Activated T-cell treated with anti-CD3 and anti-CD28 coated beads, Interleukin-2, amount 50 U/mL, for 24 hours (primary cell): ENCODE measurements around the gene RNF111.

ENCODE experiments used
- DNase-seq: peaks from one replicate; pipeline ENCODE4 v3.0.0-alpha.2; 2020
- H3K27ac Mint-ChIP-seq: 2 replicates; pipeline ENCODE4 v1.8.0; 2020; ENCODE audit warnings: mild to moderate bottlenecking, mixed read lengths
- H3K27me3 Mint-ChIP-seq: 2 replicates; pipeline ENCODE4 v1.8.0; 2020; ENCODE audit warnings: mixed read lengths
- H3K36me3 Mint-ChIP-seq: 2 replicates; pipeline ENCODE4 v1.8.0; 2020; ENCODE audit warnings: low read depth, mixed read lengths
- H3K4me1 Mint-ChIP-seq: 2 replicates; pipeline ENCODE4 v1.8.0; 2020; ENCODE audit warnings: low read depth, mixed read lengths
- H3K4me3 Mint-ChIP-seq: 2 replicates; pipeline ENCODE4 v1.8.0; 2020; ENCODE audit warnings: mild to moderate bottlenecking, moderate library complexity, mixed read lengths
- H3K9me3 Mint-ChIP-seq: 2 replicates; pipeline ENCODE4 v1.8.0; 2020; ENCODE audit warnings: mixed read lengths

RNF111 gene

DNA sequence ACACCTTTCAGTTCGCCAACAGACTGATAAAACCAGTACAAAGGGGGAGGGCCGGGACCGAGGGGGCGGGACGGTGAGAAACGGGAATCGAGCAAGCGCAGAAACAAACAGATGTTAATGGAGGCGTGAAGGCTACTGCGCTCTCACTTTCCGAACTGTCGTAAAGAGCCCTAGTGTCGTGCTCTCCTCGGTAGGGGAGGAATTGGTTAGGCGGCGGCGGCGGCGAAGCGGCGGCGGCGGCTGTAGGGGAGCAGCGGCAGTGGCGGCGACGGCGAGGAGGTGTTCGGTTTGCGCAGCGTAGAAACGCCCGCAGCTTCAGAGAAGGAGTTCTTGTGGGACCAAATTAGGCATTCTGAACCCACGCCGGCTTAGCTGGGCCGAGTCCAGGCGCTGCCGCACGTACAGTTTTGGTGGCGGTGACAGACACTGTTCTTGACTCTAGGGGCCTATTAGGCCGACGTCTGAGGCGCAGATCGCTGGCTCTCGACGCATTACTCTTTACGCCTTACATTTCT, at the start of gene RNF111:
Gene RNF111, plus strand, starts transcription at position 173 of the 515 bp plus-strand sequence. CDS start 43,160 bp downstream, outside the sequence.
- Mint-ChIP-seq H3K27ac (peak within 1 kb of the TSS; percentile 96), H3K4me3 (peak within 1 kb of the TSS; percentile 92), H3K9me3 (no peaks in the 10 kb centered on the region), H3K4me1 (peaks cover 45% of the 10 kb centered on the region), H3K27me3 (no peaks in the 10 kb centered on the region), H3K36me3 (peaks cover 43% of the 10 kb centered on the region)
- peak; percentile 87 for DNase-seq

GRCh38 chr15:58947179-58947578, 40.3 kb upstream of the RNF111 start:
- H3K4me3 Mint-ChIP-seq: no peak overlapping the region
- H3K9me3 Mint-ChIP-seq: no peaks in the 10 kb centered on the region
- peaks cover 2% of the 10 kb centered on the region for H3K4me1 Mint-ChIP-seq
- H3K36me3 Mint-ChIP-seq: no peaks in the 10 kb centered on the region
- no peak for DNase-seq
- no peak overlapping the region for H3K27ac Mint-ChIP-seq
- no peaks in the 10 kb centered on the region for H3K27me3 Mint-ChIP-seq

GRCh38 chr15:58951388-58952007, 36.0 kb upstream of the RNF111 start:
- no peak for DNase-seq
- Mint-ChIP-seq H3K27me3 (no peaks in the 10 kb centered on the region), H3K4me1 (peaks cover 11% of the 10 kb centered on the region), H3K4me3 (no peak overlapping the region), H3K9me3 (no peaks in the 10 kb centered on the region), H3K27ac (no peak overlapping the region), H3K36me3 (no peaks in the 10 kb centered on the region)

DNA sequence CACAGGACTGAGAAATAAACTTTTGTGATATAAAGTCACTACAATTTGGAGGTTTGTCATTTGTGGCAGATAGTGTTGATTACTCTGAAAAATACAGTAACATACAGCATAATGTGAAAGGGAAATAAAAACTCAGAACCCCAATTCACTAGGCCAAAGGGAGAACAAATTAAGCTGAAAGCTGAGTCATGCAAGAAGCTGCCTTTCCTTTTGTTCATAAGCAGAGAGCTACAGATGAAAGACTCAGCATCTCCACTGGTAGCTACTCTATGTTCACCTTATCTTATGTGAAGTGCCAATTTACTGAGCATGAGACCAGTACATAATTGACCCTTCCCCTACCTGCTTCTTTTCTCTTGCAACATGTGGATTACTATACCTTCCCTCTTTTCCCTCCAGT, 34.7 kb upstream of the RNF111 start:
- Mint-ChIP-seq H3K9me3 (no peaks in the 10 kb centered on the region), H3K27me3 (no peaks in the 10 kb centered on the region), H3K4me1 (peaks cover 16% of the 10 kb centered on the region), H3K4me3 (no peak overlapping the region), H3K36me3 (no peaks in the 10 kb centered on the region), H3K27ac (peak overlapping the region; percentile 27)
- no peak for DNase-seq

DNA sequence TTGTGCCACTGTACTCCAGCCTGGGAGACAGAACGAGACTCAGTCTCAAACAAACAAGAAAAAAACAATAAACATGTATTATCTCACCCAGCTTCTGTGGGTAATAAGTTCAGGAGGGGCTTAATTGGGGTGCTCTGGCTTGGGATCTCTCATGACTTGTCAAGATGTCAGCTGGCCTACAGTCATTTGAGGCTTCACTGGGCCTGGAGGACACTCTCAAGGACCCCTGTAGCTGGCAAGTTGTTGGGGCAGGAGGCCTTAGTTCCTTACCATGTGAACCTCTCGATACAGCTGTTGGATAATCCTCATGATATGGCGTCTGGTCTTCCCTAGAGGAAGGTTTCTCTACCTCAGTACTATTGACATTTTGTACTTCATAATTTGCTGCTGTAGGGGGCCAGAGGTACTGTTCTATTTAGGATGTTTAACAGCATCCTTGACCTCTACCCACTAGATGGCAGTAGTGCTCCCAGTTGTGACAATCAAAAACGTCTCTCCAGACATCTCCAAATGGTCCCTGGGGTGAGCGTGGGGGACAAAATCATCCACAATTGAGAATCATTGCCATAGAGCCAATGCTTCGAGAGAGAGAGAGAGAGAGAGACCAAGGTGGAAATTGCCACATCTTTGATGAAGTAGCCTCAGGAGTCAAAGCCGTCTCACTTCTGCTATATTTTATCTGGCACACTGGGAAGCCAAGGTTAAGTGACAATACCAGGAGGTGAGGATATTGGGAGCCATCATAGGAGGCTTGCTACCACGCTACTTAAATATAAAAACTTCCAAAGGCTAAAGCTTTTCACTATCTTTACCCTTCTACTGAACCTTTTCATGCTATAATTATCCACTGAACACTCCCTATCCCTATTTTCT, 30.1 kb upstream of the RNF111 start:
- Mint-ChIP-seq H3K9me3 (no peaks in the 10 kb centered on the region), H3K27ac (no peak overlapping the region), H3K36me3 (no peaks in the 10 kb centered on the region), H3K27me3 (no peaks in the 10 kb centered on the region), H3K4me3 (no peak overlapping the region), H3K4me1 (peaks cover 13% of the 10 kb centered on the region)
- peak; percentile 41 for DNase-seq

DNA sequence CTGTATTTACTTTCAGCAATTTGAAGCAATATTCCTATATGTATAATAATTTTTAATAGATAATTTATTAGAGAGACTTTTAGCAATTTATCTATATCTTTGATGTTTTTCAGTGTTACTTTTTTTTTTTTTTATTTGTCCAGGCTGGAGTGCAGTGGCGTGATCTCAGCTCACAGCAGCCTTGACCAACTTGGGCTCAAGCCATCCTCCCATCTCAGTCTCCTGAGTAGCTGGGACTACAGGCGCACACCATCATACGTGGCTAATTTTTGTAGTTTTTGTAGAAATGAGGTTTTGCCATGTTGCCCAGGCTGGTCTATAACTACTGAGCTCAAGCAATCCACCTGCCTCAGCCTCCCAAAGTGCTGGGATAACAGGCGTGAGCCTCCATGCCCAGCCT, 28.7 kb upstream of the RNF111 start:
- no peaks in the 10 kb centered on the region for H3K36me3 Mint-ChIP-seq

DNA sequence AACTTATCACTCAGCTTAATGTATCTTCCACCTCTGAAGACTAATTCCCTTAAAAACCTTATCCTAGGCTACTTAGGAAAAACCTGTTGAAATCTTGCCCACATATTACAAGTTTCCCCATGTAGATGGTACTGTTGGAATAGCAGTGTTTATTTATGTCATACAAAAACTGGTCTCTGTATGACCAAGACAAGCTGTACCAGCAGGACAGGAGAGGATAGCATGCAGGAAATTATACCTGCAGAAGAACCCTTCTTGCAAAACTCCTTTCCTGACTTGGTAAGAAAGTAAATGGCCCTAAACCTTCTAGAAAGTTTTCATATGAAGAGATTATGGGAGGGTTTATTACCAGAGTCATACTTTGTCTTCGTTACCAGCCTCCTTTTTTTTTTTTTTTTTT, 25.3 kb upstream of the RNF111 start:
- peaks cover 8% of the 10 kb centered on the region for H3K4me1 Mint-ChIP-seq
- no peak overlapping the region for H3K27ac Mint-ChIP-seq
- H3K27me3 Mint-ChIP-seq: no peaks in the 10 kb centered on the region
- no peaks in the 10 kb centered on the region for H3K36me3 Mint-ChIP-seq
- no peak for DNase-seq
- no peak overlapping the region for H3K4me3 Mint-ChIP-seq
- no peaks in the 10 kb centered on the region for H3K9me3 Mint-ChIP-seq

More for the DNA sequence above, 28.7 kb upstream of the RNF111 start:
- Mint-ChIP-seq H3K4me3 (no peak overlapping the region), H3K27ac (no peak overlapping the region), H3K27me3 (no peaks in the 10 kb centered on the region), H3K4me1 (peaks cover 5% of the 10 kb centered on the region), H3K9me3 (no peaks in the 10 kb centered on the region)
- no peak for DNase-seq

GRCh38 chr15:58962662-58963565, 24.5 kb upstream of the RNF111 start:
- Mint-ChIP-seq H3K27ac (no peak overlapping the region), H3K4me1 (peaks cover 4% of the 10 kb centered on the region), H3K9me3 (no peaks in the 10 kb centered on the region), H3K4me3 (no peak overlapping the region), H3K27me3 (no peaks in the 10 kb centered on the region), H3K36me3 (no peaks in the 10 kb centered on the region)
- no peak for DNase-seq

DNA sequence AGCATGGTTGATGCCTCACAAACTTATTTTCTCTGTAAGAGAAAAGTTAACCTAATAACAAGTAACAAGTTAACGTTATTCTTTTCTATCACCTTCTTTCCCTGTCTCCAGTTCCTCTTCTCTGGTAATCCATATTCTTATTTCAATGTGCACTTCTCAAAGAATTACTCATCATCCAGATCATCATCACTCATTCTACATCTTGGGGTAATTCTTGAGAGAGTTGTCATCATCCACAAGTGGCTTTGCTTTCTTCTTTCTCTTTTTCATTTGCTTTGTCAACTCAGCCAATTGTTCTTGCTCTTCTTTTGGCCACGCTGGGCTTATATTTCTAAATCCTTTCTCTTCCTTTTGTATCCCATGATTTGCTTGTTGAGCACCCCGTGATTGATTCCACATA, 20.8 kb upstream of the RNF111 start:
- Mint-ChIP-seq H3K4me1 (peaks cover 4% of the 10 kb centered on the region), H3K9me3 (no peaks in the 10 kb centered on the region), H3K27me3 (no peaks in the 10 kb centered on the region), H3K27ac (no peak overlapping the region), H3K4me3 (no peak overlapping the region), H3K36me3 (no peaks in the 10 kb centered on the region)
- DNase-seq: no peak

DNA sequence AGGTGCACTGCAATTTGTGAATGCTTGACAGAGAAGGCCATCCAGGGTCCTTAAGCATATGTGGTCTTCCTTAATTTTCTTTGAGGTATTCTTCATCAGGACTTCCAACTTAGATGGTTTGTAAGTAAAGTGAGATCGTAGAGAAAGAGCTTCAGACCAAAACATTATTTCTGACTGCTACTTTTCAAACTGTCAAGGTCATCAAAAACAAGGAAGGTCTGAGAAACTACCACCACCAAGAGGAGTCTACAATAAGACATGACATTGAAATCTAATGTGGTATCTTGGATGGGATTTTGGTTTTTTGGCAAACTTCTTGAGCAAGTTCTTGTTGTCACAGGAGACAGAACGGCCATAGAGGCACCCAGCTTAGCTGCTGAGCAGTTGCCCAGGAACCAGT, 20.0 kb upstream of the RNF111 start:
- H3K4me1 Mint-ChIP-seq: peaks cover 4% of the 10 kb centered on the region
- H3K4me3 Mint-ChIP-seq: no peak overlapping the region
- H3K27ac Mint-ChIP-seq: no peak overlapping the region
- no peaks in the 10 kb centered on the region for H3K36me3 Mint-ChIP-seq
- DNase-seq: no peak
- no peaks in the 10 kb centered on the region for H3K9me3 Mint-ChIP-seq
- no peaks in the 10 kb centered on the region for H3K27me3 Mint-ChIP-seq

- no peak for DNase-seq
- no peak overlapping the region for H3K27ac Mint-ChIP-seq
- H3K27me3 Mint-ChIP-seq: no peaks in the 10 kb centered on the region
- H3K36me3 Mint-ChIP-seq: no peaks in the 10 kb centered on the region
- no peak overlapping the region for H3K4me3 Mint-ChIP-seq
- peaks cover 51% of the 10 kb centered on the region for H3K4me1 Mint-ChIP-seq
- no peaks in the 10 kb centered on the region for H3K9me3 Mint-ChIP-seq
Observed at GRCh38 chr15:58977887-58978286, 9.6 kb upstream of the RNF111 start.

DNA sequence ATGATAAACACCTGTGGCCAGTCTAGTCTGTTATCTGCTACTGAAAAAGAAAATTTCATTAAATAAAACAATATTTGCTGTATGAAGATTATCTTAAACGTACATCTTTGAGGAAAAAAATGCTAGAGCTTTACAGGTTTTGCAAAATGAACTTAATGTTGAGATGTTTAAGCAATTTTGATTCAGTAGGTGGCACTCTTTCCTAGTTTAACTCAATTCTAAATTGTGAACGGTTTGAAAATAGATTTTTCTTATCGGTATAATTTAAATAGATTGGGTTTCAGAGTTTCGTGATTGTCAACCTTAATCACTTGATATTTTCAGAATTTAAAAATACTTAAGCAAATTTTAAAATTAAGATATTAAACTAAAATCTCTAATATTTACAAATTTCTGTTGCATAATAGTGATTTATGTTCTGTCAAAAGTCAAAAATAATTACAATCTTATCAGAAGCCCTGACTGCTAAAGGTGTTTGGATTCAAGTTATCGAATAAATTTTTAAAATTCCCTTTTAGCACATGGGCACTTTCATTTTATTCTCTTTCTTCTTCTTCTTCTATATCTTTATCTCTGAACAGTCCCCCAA, 7.0 kb upstream of the RNF111 start:
- no peak for DNase-seq
- Mint-ChIP-seq H3K9me3 (no peaks in the 10 kb centered on the region), H3K4me3 (no peak overlapping the region), H3K4me1 (peaks cover 45% of the 10 kb centered on the region), H3K27me3 (no peaks in the 10 kb centered on the region), H3K36me3 (no peaks in the 10 kb centered on the region), H3K27ac (peak overlapping the region; percentile 14)

DNA sequence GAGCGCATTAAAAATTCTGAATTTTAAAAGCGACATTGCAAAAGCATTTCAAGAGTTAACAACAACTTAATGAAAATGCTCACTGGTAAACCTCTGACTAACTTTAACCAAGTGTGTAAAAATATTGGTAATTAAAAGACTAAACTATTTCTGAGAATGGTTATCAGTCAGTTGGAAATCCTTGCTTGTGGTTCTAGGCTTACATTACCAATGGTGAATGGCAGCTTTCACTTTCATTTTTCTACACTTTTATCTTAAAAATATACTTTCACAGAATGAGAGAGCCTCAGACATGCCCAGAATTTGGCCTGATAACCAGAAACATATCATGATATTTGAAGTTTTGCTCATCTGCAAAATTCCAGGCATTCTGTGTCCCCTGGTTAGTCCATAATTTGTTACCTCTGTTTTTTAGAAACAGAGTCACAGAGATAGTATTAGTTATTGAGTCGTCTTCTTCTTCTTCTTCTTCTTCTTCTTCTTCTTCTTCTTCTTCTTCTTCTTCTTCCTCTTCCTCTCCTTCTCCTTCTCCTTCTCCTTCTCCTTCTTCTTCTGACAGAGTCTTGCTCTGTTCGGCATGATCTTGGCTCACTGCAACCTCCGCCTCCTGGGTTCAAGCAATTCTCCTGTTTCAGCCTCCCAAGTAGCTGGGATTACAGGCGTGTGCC, 5.5 kb upstream of the RNF111 start:
- Mint-ChIP-seq H3K4me1 (peaks cover 40% of the 10 kb centered on the region), H3K36me3 (no peaks in the 10 kb centered on the region), H3K27me3 (no peaks in the 10 kb centered on the region), H3K9me3 (no peaks in the 10 kb centered on the region), H3K4me3 (peak overlapping the region; percentile 35), H3K27ac (peak overlapping the region; percentile 71)
- DNase-seq: no peak

- Mint-ChIP-seq H3K36me3 (peaks cover 7% of the 10 kb centered on the region), H3K4me3 (no peak overlapping the region), H3K27me3 (no peaks in the 10 kb centered on the region), H3K9me3 (no peaks in the 10 kb centered on the region), H3K27ac (no peak overlapping the region), H3K4me1 (peaks cover 44% of the 10 kb centered on the region)
- DNase-seq: no peak
Observed at GRCh38 chr15:58983261-58983660, 4.2 kb upstream of the RNF111 start.
